Measurements from ENCODE around the gene SAC3D1. TPM values are rescaled to one million over a fixed set of nuclear protein-coding genes. Genes with fewer than 3 reads are reported as not detected.
A peak's percentile ranks its signal among the peaks of the same experiment; 100 is the strongest.

Gene SAC3D1
- polyA plus RNA-seq, 3 donors, result 4.4 to 14.1 (median 6.7) TPM

DNA sequence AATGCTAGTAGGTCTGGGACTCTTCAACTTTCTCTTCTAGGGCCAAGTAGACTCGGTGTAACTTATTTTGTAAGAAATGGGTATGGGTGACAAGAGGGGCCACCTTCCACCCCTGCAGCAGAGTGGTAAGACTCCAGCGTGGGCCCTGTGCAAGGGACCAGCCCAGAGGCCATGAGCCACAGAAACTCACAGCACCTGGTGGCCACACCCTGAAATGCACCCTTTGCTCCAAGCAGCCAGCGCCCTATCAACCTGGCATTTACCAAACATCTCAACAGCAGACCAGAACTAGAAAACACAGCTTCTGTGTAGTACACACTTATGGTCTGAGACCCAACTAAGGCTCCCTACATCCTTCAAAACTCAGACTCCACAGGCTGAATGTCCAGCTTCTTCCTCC is 37.1 kb downstream of the SAC3D1 start:
- H3K27me3 Mint-ChIP-seq (ENCODE audit: low read depth in 3 of 3), result no peaks in the 10 kb centered on the region
- H3K27me3 ChIP-seq (ENCODE audit: control insufficient read depth in 2 of 2, insufficient read depth in 2 of 2, low read length in 2 of 2), result no peaks in the 10 kb centered on the region
- no peaks in the 10 kb centered on the region for H3K9me3 Mint-ChIP-seq
- H3K9ac ChIP-seq (ENCODE audit: insufficient read depth, low read length, poor library complexity, severe bottlenecking), result no peak overlapping the region
- no peaks in the 10 kb centered on the region for H4K20me1 ChIP-seq (ENCODE audit: insufficient read depth, low read length)
- peaks cover 7 to 38% of the 10 kb centered on the region in 2 donors for H3K36me3 Mint-ChIP-seq
- WGBS (ENCODE audit: insufficient coverage), result 55% methylated on average over 3 of the region's 3 CpGs
- H3K27ac Mint-ChIP-seq, result peak overlapping the region in 6 of 7 donors; percentile 3 to 71 (median 58)
- peak overlapping the region in 1 of 2 donors; percentile 45 for H3K27ac ChIP-seq (ENCODE audit: low read depth in 1 of 2, low read length in 2 of 2)
- intact Hi-C loops (cut with micrococcal nuclease), result no loop called here
- no peak overlapping the region for H3K4me2 ChIP-seq (replicated peaks; ENCODE audit: extremely low read depth, low read length, poor library complexity, severe bottlenecking)
- H3K4me3 Mint-ChIP-seq, result no peak overlapping the region
- H3K36me3 ChIP-seq (replicated peaks in 1 of 2; ENCODE audit: control insufficient read depth in 1 of 2, insufficient read depth in 2 of 2, low read length in 2 of 2), result peaks cover 5 to 18% of the 10 kb centered on the region in 2 donors
- no peaks in the 10 kb centered on the region for H3K9me3 ChIP-seq (replicated peaks in 1 of 2; ENCODE audit: control insufficient read depth in 1 of 2, insufficient read depth in 1 of 2, low read length in 2 of 2)
- no peak overlapping the region for H3K4me3 ChIP-seq (replicated peaks in 1 of 3; ENCODE audit: low read depth in 2 of 3, low read length in 3 of 3)
- peaks cover 30% of the 10 kb centered on the region for H3K4me1 Mint-ChIP-seq
- peaks cover 55% of the 10 kb centered on the region for H3K79me2 ChIP-seq (ENCODE audit: insufficient read depth, low read length)
- peak; percentile 38 to 53 (median 42) for DNase-seq
- peak overlapping the region; percentile 17 for H2AFZ ChIP-seq (ENCODE audit: insufficient read depth, low read depth, low read length, poor library complexity, severe bottlenecking)
- TF ChIP-seq, protein P1, sequence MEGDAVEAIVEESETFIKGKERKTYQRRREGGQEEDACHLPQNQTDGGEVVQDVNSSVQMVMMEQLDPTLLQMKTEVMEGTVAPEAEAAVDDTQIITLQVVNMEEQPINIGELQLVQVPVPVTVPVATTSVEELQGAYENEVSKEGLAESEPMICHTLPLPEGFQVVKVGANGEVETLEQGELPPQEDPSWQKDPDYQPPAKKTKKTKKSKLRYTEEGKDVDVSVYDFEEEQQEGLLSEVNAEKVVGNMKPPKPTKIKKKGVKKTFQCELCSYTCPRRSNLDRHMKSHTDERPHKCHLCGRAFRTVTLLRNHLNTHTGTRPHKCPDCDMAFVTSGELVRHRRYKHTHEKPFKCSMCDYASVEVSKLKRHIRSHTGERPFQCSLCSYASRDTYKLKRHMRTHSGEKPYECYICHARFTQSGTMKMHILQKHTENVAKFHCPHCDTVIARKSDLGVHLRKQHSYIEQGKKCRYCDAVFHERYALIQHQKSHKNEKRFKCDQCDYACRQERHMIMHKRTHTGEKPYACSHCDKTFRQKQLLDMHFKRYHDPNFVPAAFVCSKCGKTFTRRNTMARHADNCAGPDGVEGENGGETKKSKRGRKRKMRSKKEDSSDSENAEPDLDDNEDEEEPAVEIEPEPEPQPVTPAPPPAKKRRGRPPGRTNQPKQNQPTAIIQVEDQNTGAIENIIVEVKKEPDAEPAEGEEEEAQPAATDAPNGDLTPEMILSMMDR (IDR thresholded peaks at IDR 0.05), result peak; percentile 71
- peaks cover 16 to 22% of the 10 kb centered on the region in 2 donors for H3K4me1 ChIP-seq (ENCODE audit: control insufficient read depth in 1 of 2, insufficient read depth in 2 of 2, low read length in 2 of 2)

DNA sequence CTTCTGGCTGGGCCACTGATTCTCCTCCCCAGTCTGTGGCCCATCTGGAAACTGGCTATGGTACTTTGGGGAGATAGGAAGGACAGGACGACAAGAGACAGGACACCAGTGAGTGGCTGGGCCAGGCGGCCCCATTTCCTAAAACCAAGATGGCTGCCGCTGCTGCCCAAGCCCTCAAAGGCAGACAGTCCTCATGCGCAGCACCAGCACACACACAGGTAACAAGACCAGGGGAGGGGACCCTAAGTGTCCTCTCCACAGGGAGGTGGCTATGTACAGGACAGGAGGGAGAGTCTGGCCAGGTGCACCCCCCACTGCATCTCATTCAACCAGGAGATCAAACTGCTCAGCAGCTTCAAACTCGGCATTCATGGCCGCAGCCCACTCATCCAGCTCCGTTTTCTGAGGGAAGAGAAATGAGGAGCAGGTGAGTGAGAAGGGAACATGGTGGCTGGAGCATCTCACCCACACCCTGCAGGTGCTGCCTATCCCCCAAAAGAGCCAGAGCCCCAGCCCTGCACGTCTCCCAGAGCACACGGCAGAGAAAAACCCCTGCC is 37.9 kb downstream of the SAC3D1 start:
- H3K9me3 Mint-ChIP-seq, result peaks cover 0 to 2% (median 0%) of the 10 kb centered on the region in 7 donors
- Histone ChIP-seq H3K36me3 (replicated peaks in 1 of 2; ENCODE audit: control insufficient read depth in 1 of 2, insufficient read depth in 2 of 2, low read length in 2 of 2) (peaks cover 5 to 18% of the 10 kb centered on the region in 2 donors), H4K20me1 (ENCODE audit: insufficient read depth, low read length) (no peaks in the 10 kb centered on the region), H3K4me3 (replicated peaks in 1 of 3; ENCODE audit: low read depth in 2 of 3, low read length in 3 of 3) (no peak overlapping the region), H3K9me3 (replicated peaks in 1 of 2; ENCODE audit: control insufficient read depth in 1 of 2, insufficient read depth in 1 of 2, low read length in 2 of 2) (no peaks in the 10 kb centered on the region), H3K79me2 (ENCODE audit: insufficient read depth, low read length) (peaks cover 63% of the 10 kb centered on the region), H3K27ac (ENCODE audit: low read depth in 1 of 2, low read length in 2 of 2) (peak overlapping the region in 1 of 2 donors; percentile 45), H3K9ac (ENCODE audit: insufficient read depth, low read length, poor library complexity, severe bottlenecking) (no peak overlapping the region), H3K4me2 (replicated peaks; ENCODE audit: extremely low read depth, low read length, poor library complexity, severe bottlenecking) (no peak overlapping the region), H3K27me3 (ENCODE audit: control insufficient read depth in 2 of 2, insufficient read depth in 2 of 2, low read length in 2 of 2) (no peaks in the 10 kb centered on the region), H2AFZ (ENCODE audit: insufficient read depth, low read depth, low read length, poor library complexity, severe bottlenecking) (no peak overlapping the region), H3K4me1 (ENCODE audit: control insufficient read depth in 1 of 2, insufficient read depth in 2 of 2, low read length in 2 of 2) (peaks cover 22 to 29% of the 10 kb centered on the region in 2 donors)
- peaks cover 7 to 38% of the 10 kb centered on the region in 2 donors for H3K36me3 Mint-ChIP-seq
- H3K27ac Mint-ChIP-seq, result peak overlapping the region in 5 of 7 donors; percentile 49 to 71 (median 65)
- no peak for DNase-seq
- TF ChIP-seq, protein P1 (IDR thresholded peaks at IDR 0.05), result no peak
- peaks cover 35% of the 10 kb centered on the region for H3K4me1 Mint-ChIP-seq
- intact Hi-C loops (cut with micrococcal nuclease), result no loop called here
- no peaks in the 10 kb centered on the region for H3K27me3 Mint-ChIP-seq (ENCODE audit: low read depth in 3 of 3)
- no peak overlapping the region for H3K4me3 Mint-ChIP-seq
- WGBS (ENCODE audit: insufficient coverage), result 100% methylated on average over 5 of the region's 9 CpGs
